GM18511 (cell line): ENCODE results near the gene ZNF738.

Experiments used
- ATAC-seq: cut with Tn5 transposase; IDR thresholded peaks from one replicate; pipeline ENCODE4 v1.9.1; 2021; ENCODE audit warnings: mild to moderate bottlenecking, moderate library complexity; ENCODE audit not compliant: unreplicated experiment

ZNF738 gene

DNA sequence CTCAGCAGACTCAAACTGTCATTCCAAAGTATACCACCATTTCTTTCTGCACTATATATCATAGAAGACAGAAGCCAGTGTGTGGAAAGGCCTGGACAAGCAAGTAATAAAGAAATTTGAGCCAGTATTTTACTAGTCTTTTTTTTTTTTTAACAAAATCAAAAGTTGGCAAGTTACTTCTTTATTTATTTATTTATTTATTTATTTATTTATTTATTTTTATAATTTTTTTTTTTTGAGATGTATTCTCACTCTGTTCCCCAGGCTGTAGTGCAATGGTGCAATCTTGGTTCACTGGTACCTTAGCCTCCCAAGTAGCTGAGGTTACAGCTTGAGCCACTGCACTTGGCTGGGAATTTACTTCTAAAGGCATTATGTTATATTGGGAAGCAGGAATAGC lies 63.4 kb downstream of the ZNF738 start:
- no peak for ATAC-seq

DNA sequence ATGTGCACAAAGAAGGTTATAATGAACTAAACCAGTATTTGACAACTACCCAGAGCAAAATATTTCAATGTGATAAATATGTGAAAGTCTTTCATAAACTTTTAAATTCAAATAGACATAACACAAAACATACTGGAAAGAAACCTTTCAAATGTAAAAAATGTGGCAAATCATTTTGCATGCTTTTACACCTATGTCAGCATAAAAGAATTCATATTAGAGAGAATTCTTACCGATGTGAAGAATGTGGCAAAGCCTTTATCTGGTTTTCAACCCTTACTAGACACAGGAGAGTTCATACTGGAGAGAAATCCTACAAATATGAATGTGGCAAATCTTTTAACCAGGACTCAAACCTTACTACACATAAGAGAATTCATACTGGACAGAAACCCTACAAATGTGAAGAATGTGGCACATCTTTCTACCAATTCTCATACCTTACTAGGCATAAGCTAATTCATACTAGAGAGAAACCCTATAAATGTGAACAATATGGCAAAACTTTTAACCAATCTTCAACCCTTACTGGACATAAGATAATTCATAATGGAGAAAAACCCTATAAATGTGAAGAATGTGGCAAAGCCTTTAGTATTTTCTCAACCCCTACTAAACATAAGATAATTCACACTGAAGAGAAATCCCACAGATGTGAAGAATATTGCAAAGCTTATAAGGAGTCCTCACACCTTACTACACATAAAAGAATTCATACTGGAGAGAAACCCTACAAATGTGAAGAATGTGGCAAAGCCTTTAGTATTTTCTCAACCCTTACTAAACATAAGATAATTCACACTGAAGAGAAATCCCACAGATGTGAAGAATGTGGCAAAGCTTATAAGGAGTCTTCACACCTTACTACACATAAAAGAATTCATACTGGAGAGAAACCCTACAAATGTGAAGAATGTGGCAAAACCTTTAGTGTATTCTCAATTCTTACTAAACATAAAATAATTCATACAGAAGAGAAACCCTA lies 64.5 kb downstream of the ZNF738 start:
- ATAC-seq = no peak
